ENCODE data around the gene VAV2. TPM values are rescaled to one million over a fixed set of nuclear protein-coding genes. Genes with fewer than 3 reads are reported as not detected.
A peak's percentile ranks its signal among the peaks of the same experiment; 100 is the strongest.
"Not testable (repeated sequence)": the region's sequence is repeated elsewhere in the genome, so short reads cannot be mapped to it uniquely, and the experiment has no call there.

The VAV2 gene
- total RNA-seq, 1 donor from 2014 or later: 12.8 TPM

DNA sequence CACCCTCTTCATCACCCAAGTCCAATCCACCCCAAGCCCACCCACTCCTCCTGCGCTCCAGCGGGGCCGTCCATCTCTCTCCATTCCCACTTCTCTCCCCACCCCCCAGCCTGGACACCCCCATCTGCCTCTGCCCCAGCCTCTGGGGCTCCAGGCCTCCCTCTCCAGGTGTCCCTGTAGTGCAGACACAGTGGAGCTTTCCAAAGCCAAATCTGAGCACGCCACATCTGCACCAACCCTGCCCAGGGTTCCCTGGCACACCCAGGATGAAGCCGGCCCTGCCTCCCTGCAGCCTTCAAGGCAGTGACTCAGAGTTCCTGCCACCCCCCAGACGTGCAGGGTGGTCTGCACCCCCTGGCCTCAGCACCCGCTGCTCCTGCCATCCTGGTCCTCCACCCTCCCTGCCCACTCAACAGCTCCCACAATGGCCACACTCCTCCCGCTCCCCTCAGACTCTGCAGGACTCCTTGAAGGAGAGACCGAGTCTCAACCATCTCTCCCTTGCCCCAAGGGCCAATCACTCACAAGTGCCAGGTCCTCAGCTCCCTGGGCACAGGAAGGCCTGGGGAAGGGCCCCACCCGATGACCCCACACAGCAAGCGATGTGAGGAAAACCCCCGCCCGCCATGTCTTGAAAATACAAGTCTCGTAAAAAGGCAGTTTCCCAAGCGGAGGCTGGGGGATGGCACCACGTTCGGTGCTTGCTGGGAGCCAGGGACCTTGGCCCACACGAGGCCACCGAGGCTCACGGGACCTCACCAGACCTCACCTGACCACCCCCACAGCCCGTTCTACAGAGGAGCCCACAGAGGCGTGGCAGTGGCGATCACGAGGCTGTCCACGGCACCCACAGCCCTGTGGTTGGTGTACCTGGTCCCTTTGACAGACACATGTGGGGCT is 22.2 kb downstream of the VAV2 start:
- DNase-seq (ENCODE audit: low spot score): no peak

DNA sequence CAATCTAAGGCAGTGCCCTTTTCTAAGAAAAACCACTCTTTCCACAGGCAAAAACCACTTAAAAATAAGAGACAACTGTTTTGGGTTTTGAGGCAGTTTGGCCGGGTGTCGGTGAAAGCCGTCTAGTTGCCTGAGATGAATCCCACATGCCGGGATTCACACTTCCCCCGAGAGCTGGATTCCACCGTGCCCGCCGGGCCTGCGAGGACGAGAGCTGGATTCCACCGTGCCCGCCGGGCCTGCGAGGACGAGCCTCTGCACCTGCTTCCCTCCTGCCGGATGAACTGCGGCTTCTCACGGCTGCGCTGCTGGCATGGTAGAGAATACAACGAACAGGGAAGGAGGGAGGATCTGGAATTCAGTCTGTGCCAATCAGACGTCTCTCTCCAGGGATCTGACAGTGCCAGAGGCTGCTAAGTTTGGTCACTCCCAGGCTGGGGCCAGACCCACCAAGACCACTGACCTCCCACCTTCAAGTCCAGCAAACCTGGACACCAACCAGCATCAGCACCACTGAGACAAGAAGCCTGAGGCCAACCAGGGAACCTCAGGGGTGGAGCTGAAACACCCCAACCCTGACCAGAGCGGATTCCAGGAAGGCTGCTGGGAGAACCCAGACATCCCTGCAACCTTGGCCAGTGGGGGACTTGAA is 23.0 kb downstream of the VAV2 start:
- no peak for DNase-seq (ENCODE audit: low spot score)

DNA sequence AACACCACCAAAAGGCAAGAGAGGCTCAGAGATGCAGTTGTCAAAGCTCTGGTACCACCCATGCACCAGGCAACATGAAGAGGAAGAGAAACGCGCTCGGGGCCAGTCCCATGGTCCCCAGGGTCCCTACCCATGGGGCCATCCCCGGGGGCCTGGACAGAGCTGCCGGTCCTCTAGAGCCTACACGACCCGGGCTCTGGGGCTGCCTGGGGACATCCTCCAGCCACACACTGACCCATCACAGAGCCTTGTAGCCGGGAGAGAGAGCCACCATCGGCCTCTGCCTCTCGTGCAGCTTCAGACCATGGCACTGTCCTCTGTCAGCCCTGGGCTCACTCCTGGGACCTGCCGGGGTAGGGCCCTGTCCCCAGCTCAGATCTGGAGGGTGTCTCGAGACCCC is 23.7 kb downstream of the VAV2 start:
- DNase-seq (ENCODE audit: low spot score): no peak

DNA sequence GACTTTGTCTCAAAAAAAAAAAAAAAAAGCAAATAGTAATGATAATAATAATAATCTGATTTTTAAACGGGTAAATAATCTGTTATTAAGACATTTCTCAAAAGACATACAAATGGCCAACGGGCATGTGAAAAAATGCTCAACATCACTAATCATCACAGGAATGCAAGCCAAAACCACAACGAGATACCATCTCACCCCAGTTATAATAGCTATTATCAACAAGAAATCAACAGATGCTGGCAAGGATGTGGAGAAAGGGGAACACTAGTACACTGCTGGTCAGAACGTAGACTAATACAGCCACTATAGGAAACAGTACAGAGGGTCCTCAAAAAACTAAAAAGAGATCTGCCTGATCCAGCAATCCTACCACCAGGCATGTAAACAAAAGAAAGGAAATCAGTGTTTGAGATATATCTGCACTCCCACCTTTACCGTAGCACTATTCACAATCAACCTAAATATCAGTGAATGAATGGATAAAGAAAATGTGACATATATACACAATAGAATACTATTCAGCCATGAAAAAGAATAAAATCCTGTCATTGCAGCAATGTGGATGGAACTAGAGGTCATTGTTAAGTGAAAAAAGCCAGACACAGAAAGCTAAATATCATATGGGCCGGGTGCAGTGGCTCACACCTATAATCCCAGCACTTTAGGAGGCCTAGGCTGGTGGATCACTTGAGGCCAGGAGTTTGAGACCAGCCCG is 24.9 kb downstream of the VAV2 start:
- DNase-seq (ENCODE audit: low spot score): no peak

DNA sequence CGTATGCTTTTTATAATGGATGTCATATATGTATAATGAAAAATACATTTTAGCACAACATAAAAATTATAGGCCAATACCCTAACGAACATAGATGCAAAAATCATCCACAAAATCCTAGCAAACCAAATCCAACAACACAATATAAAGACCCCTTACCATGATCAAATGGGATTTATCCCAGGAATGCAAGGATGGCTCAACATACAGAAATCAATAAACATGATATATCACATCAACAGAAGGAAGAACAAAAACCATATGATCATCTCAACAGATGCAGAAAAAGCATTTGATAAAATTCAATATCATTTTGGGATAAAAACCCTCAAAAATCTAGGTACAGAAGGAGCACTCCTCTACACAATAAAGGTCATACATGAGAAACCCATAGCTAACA is 27.7 kb downstream of the VAV2 start:
- DNase-seq (ENCODE audit: low spot score): no peak

DNA sequence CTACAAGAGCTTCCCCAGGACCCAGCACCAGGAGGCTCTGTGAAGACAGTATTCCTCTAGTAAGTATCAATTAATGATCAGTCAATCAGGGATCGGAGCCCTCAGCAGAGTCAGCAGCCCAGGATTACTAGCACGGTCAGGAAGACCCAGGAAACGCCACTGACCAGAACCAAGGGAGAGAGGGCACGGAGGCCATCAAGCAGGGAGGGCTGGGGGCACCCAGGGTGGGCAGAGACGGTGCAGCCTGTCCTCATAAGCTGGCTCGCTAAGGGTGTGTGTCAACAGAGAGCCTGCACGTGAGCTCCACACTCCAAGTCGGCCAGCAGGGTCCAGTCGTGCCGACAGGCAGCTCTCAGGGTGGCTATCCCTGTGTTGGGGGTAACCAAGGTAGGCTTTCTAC is 29.0 kb downstream of the VAV2 start:
- DNase-seq (ENCODE audit: low spot score): no peak

DNA sequence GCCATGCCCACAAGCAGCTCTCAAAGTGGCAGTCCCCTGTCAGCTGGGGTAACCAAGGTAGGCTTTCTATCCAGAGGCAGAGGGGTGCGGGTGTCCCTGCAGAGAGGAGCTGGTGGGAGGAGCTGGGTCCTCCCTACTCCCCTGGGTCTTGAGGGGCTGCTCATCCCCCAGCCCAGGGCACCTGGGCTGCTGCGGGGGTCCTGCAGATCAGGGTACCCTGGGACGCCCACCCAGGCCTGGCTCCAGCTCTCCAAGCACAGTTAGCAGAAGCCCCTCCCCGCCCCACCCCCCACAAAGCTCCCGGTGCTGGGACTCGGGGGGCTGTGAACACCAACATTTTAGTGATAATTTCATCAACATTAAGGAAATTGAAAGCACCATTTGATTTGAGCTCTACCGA is 29.8 kb downstream of the VAV2 start:
- no peak for DNase-seq (ENCODE audit: low spot score)

DNA sequence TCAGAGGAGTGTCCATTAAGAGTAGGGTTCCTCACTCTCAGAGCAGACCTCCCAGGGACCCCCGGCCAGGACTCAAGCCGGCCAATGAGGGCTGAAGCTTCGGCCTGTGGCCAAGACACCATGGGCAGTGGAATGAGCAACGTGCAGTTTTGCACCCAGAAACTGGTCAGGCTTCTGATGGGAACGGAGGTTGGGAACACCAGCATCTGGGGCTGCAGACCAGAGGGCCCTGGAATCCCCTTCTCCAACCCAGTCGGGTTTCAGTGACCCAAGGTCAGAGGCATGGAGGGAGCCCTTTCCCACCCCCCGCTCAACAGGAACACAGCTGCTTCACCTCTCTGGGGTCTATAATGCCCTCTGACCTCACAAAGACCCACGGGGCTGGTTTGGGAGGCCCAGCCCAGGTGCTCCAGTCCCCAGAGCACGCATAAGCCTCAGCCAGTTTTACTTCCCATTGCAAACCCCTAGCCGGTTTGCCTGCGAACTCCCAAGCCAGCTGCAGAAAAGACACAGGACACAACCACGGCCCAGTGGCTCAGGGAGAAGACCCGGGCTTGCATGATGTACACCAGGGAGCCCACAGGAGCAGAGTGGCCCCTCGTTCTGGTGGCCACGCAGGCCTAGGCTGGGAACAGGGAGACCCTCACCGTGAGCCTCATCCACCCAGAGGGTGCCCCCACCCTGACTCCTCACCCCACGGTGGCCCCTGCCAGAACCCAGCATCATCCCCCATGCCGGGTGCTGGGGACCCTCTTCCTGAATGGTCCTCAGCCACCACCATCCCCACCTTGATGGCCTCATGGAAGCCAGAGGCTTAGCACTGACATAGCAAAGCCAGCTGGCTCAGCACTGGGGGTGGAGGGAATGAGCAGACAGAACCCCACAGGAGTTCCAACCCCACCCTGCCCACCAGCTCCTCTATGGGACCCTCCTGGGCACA is 30.6 kb downstream of the VAV2 start:
- no peak for DNase-seq (ENCODE audit: low spot score)

DNA sequence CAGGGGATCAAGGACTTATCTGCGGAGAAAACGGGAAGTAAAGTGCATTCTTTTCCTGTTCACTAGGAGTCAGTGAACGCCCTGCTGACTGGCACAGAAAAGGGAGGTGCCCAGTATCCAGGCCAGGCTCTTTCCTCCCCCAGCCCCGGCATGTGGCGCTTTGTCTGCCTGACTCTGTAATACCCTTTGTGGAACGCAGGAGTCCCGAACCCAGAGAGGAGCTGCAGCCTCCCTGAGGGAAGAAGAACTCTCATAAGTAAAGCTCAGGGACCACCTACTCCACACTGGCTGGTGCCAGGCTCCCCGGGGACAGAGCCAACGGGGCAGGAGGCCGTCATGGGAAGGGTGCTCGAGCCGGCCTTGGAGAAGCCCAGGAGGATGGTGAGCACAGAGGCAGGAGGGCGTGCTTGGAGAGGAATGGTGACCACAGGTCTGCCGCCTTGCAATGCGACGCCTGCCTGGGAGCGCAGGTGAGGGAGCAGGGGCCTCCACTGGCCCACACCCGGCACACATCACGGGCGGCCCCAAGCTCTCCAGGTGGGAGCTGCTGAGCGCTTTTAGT is 31.5 kb downstream of the VAV2 start:
- DNase-seq (ENCODE audit: low spot score): peak; percentile 64

DNA sequence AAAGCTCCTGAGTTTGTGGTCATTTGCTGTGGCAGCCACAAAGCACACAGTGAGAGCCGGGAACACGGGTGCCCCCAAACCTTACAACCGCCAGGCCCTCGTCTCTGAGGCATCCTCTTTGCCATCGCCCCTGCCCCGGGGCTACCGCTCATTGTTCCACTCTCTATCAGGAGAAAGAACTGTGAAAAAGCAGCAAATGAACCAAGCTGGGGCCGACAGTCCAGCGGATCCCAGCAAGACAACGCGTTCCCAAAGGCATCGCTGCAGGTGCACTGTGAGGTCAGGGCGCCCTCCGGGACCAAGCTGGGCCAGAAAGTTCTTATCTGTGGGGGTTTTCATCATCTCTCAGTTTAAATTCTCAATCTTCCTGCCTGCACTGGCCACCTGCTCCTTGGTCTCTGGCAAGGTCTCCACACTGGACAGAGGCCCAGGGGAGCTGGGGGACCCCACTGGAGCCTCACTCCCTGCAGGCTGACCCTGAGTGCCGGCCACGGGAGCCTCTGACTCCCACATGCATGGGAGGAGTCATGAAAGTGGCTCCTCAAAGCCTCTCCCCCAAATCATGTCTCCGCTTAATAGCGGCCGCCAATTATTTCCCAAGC is 32.1 kb downstream of the VAV2 start:
- DNase-seq (ENCODE audit: low spot score): no peak

DNA sequence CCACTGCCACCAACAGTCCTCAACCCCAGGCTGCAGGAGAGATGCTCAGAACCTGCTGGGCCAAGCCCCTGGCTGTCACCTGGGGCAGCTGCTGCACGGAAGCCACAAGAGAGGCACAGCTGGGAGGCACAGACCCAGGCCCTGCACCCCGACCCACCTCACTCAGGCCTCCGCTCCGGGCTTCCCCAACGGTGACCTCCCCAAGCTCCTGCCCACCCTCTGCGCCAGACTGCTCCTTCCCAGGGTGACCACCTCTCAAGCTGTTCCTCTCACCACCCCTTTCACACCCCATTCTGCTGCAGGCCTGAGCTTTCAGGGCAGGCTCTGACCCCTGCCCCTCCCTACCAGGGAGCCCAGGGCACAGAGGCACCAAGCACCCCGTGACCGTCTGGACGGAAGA is 33.0 kb downstream of the VAV2 start:
- no peak for DNase-seq (ENCODE audit: low spot score)

DNA sequence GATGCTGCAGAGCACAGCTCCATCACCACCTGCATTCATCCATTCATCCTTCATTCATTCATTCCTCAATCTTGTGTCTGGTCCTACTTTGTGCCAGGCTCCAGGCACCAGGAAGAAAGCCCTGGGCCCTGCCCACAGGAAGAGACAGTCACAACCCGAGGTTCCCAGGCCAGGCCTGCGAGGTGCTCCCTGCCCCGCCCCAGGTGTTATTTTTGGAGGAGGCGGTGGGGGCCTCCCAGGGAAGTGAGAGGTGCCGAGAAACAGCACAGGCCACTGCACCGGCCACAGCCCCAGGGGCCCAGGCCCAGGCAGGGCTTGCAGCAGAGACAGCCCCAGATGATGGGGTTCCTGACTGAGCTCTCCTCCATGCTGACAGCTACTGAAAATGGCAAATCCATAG is 33.4 kb downstream of the VAV2 start:
- no peak for DNase-seq (ENCODE audit: low spot score)

DNA sequence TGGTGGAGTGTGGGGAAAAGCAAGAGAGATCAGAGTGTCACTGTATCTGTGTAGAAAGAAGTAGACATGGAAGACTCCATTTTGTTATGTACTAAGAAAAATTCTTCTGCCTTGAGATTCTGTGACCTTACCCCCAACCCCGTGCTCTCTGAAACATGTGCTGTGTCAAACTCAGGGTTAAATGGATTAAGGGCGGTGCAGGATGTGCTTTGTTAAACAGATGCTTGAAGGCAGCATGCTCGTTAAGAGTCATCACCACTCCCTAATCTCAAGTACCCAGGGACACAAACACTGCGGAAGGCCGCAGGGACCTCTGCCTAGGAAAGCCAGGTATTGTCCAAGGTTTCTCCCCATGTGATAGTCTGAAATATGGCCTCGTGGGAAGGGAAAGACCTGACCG is 34.4 kb downstream of the VAV2 start:
- not testable (repeated sequence) for DNase-seq (ENCODE audit: low spot score)

DNA sequence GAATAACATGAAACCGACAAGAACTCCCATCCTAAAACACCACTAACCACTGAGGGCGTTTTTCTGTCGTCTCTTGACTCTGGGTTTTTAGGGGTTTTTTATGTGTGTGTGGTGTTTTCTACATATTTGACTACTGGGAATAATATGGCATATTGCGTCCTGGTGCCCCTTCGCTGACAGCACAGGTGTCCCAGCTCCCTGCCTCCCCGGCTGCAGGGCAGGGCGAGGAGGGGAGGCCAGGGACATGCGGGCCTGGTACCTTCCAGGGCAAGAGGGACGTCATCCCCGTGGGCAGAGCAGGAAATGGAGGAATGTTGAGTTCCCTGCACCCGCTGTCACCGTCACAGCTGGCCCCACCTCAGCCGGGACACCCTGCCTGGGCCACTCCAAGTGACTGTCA is 34.8 kb downstream of the VAV2 start:
- no peak for DNase-seq (ENCODE audit: low spot score)

DNA sequence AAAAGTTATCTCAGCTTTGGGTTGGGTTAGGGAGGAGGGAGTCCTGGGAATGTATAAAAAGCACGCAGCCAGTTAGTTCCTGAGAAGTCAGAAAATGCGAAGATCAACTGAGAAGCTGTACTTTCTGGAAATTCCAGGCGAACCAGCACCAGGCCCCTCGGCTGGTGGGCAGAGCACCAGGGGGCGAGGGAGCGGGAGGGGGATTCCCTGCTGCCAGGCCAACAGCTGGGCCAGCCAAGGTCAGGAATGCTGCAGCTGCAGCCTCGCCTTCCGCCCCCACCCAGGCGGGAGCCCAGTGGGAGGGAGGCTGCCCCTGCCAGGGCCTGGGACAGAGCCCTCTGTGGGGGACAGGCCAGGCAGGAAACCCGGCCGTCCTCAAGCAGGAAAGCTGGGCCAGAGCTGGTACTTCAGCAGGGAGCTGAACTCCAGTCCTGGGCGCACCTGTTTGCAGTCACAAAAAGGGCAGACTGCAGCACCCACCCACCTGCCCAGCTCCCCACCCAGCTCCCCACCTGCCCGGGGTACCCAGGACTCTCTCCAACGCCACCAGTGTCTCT is 35.5 kb downstream of the VAV2 start:
- DNase-seq (ENCODE audit: low spot score): peak; percentile 73

DNA sequence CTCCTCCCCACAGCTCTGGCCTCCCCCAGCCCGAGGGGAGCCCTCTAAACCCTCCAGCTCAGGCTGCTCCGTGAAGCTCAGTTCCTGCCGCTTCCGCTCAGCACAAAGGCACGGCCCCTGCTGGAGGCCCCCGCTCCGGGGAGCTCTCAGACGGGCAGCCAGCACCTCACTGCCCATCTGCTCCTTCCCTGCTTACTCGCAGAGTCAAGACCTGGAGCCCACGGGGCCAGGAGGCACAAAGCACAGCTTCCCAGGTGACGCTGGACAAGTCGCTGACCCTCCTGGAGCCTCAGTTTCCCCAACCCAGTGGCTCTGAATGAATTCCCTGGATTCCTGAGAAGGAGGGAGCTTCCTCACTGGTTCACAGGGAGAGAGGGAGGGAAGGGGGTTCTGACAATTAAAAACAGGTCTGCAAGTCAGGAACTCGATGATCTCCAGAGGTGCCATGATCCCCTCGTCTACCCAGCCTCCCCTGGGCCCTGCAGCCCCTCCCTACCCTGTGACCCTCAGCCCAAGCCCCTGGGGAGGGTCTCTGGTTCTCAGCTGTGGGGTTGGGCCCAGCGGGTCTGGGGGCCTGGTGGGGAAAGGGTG is 36.2 kb downstream of the VAV2 start:
- peak; percentile 81 for DNase-seq (ENCODE audit: low spot score)

DNA sequence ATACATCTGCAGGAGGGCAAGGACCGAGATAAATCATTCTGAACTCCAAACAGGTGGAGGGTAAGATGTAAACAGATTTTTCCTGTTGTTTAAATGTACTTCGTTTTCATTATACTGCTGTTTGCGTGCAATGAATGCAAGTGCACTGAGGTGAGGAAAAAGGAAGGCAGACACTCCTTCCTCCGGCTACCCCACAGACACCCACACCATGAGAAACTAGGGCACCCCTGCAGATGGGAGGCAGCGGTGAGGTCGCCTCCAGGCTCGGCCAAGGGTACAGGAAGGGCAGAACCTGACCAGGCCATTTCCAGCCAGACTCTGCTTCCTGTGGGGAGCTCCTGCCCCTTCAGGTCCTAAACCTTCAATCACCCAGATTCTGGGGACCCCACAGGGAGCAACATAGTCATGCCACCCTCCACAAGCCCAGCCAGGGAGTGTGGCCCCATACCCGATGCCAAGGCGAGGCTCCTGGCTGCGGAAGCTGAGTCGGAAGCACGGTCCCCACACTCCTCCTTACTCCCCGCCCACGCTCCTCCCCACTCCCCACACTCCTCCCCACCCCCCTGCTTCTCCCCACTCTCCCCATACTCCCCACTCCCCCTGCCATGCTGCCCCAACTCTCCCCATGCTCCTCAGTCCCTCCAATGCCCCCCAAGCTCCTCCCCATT is 37.1 kb downstream of the VAV2 start:
- no peak for DNase-seq (ENCODE audit: low spot score)

DNA sequence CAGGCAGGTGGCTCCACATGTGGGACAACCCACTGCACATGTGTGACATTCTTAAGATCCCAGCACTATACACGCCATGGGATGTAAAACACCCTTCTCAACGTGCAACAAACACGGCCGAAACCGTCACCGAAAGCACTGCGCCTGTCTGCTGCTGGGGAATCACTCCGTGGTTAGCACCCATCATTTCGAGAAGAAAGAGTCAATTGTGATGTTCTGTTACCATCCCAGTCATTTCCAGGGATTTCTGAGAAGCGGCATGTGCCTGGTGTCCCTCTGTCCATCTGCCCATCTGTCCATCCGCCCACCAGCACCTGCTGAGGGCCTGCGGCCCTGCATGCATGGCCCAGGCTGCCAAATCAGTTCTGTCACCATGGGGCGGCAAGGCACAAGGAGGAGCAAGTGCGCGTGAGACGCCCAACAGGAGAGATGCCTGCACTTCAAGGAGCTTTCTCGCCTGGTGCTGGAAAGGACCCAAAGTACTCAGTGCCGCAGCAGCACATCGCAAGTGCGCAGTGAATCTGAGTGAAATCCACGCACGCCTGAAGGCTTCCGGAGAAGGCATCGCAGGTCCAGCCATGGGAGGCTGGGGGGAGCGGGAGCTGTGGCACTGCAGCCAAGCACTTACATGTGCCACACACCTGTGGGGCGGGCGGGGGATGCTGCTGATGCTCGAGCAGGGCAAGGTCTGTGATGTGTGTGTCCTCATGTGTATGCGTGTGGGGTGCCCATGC is 38.0 kb downstream of the VAV2 start:
- no peak for DNase-seq (ENCODE audit: low spot score)

DNA sequence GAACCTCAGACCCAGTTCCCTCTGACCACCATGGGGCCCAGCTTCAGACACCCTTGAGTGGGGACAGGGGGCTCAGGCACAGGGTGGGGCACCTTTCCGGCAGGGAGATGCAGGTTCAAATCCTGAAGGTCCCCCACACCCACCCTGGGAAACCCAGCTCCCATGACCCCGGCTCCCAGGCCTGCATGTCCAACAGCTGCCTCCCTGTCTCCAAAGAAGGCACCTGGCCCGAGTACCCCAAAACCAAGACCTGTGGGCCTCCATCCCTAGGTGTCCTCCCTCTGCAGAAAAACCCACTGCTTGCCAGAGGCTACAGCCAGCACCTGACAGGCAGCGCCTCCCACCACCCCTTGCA is 38.5 kb downstream of the VAV2 start:
- no peak for DNase-seq (ENCODE audit: low spot score)
